OCI-LY1 (cell line): Measurements from ENCODE around the gene BMP8A.
"Not testable (repeated sequence)": the region's sequence is repeated elsewhere in the genome, so short reads cannot be mapped to it uniquely, and the experiment has no call there.

Source experiments
- H2AFZ ChIP-seq: fragments of 200-600 bp; sonication (generic), shearing (Covaris generic); 2 replicates; pipeline ENCODE4 v1.6.0; 2014; ENCODE audit warnings: antibody characterized with exemption, mild to moderate bottlenecking, low read length
- H3F3A ChIP-seq: fragments of 200-600 bp; sonication (generic), shearing (Covaris generic); 2 replicates; pipeline ENCODE4 v1.6.0; 2014; ENCODE audit warnings: mild to moderate bottlenecking, antibody characterized with exemption, low read length, moderate library complexity; ENCODE audit not compliant: insufficient read depth
- H3K27ac ChIP-seq: fragments of 200-600 bp; sonication (generic); 2 replicates; pipeline ENCODE4 v1.5.1; 2014; ENCODE audit warnings: low read length, mixed run types, mild to moderate bottlenecking, low read depth; ENCODE audit not compliant: poor library complexity, severe bottlenecking
- H3K27me3 ChIP-seq: fragments of 200-600 bp; sonication (generic); 2 replicates; pipeline ENCODE4 v1.6.0; 2014; ENCODE audit warnings: antibody characterized with exemption, mild to moderate bottlenecking, low read length, moderate library complexity; ENCODE audit not compliant: insufficient read depth
- H3K36me3 ChIP-seq: fragments of 200-600 bp; sonication (generic); 2 replicates; pipeline ENCODE4 v1.6.1; 2014; ENCODE audit warnings: mild to moderate bottlenecking, antibody characterized with exemption, low read length, moderate library complexity, mixed read lengths; ENCODE audit not compliant: insufficient read depth
- H3K4me1 ChIP-seq: fragments of 200-600 bp; sonication (generic); 2 replicates; pipeline ENCODE4 v1.5.1; 2014; ENCODE audit warnings: mild to moderate bottlenecking, low read length, moderate library complexity; ENCODE audit not compliant: insufficient read depth, severe bottlenecking
- H3K4me2 ChIP-seq: fragments of 200-600 bp; sonication (generic), shearing (Covaris generic); 2 replicates; pipeline ENCODE4 v1.6.1; 2014; ENCODE audit warnings: low read length
- H3K4me3 ChIP-seq: fragments of 200-600 bp; sonication (generic); 2 replicates; pipeline ENCODE4 v1.5.1; 2014; ENCODE audit warnings: low read length, low read depth, mild to moderate bottlenecking, mixed read lengths; ENCODE audit not compliant: poor library complexity, severe bottlenecking
- H3K79me2 ChIP-seq: fragments of 200-600 bp; shearing (Covaris generic); 2 replicates; pipeline ENCODE4 v1.6.1; 2016; ENCODE audit warnings: mixed run types, low read length, mixed read lengths; ENCODE audit not compliant: insufficient read depth
- H3K9ac ChIP-seq: fragments of 200-600 bp; sonication (generic), shearing (Covaris generic); 2 replicates; pipeline ENCODE4 v1.6.1; 2014; ENCODE audit warnings: mild to moderate bottlenecking, low read length, mixed read lengths
- H3K9me2 ChIP-seq: fragments of 200-600 bp; sonication (generic), shearing (Covaris generic); 2 replicates; pipeline ENCODE4 v1.6.1; 2014; ENCODE audit warnings: low read depth, mild to moderate bottlenecking, low read length, mixed read lengths
- H3K9me3 ChIP-seq: fragments of 200-600 bp; shearing (Covaris generic); 2 replicates; pipeline ENCODE4 v1.6.1; 2014; ENCODE audit warnings: low read length, mixed read lengths
- H4K20me1 ChIP-seq: fragments of 200-600 bp; sonication (generic), shearing (Covaris generic); 2 replicates; pipeline ENCODE4 v1.6.0; 2016; ENCODE audit warnings: mild to moderate bottlenecking, low read length; ENCODE audit not compliant: insufficient read depth
- EZH2 ChIP-seq: fragments of 200-600 bp; sonication (generic), shearing (Covaris generic); IDR thresholded peaks from 2 replicates; pipeline ENCODE4 v1.8.0; 2017; ENCODE audit warnings: borderline replicate concordance, mixed run types, mild to moderate bottlenecking, antibody characterized with exemption, low read length, moderate library complexity, mixed read lengths
- TF ChIP-seq, protein P1 (sequence below): fragments of 200-600 bp; sonication (generic), shearing (Covaris generic); IDR thresholded peaks from 2 replicates; pipeline ENCODE4 v1.5.1; 2017; ENCODE audit warnings: mild to moderate bottlenecking, antibody characterized with exemption, low read length, moderate library complexity, mixed read lengths

Gene BMP8A

DNA sequence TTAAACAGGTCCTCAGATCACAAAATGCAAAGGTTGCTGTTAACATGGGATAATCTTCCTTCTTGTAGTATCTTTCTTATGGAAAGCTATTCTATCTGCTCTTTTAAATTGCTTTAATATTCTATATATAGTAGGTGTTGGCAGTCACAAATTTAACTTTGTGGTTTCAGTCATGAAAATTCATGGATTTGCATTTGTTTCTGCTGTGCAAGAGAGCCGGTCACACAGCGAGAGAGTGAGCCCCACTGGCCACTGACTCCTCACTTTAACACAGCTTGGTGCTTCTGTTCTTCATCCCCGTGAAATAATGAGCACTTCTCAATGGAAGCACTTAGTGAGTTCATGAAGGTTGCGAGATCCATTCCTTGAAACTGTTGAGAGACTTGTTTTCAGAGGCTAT, 18.1 kb upstream of the BMP8A start:
- H2AFZ ChIP-seq = no peak overlapping the region
- no peaks in the 10 kb centered on the region for H3K4me1 ChIP-seq
- no peak overlapping the region for H3K27ac ChIP-seq
- no peaks in the 10 kb centered on the region for H3K9me3 ChIP-seq
- H4K20me1 ChIP-seq = no peaks in the 10 kb centered on the region
- no peaks in the 10 kb centered on the region for H3K9me2 ChIP-seq
- no peak overlapping the region for H3K4me2 ChIP-seq
- H3K4me3 ChIP-seq = no peak overlapping the region
- peaks cover 45% of the 10 kb centered on the region; the same call in 1 of the 2 replicates for H3K36me3 ChIP-seq
- no peak overlapping the region for H3K9ac ChIP-seq
- H3F3A ChIP-seq = no peaks in the 10 kb centered on the region
- TF ChIP-seq, protein P1, sequence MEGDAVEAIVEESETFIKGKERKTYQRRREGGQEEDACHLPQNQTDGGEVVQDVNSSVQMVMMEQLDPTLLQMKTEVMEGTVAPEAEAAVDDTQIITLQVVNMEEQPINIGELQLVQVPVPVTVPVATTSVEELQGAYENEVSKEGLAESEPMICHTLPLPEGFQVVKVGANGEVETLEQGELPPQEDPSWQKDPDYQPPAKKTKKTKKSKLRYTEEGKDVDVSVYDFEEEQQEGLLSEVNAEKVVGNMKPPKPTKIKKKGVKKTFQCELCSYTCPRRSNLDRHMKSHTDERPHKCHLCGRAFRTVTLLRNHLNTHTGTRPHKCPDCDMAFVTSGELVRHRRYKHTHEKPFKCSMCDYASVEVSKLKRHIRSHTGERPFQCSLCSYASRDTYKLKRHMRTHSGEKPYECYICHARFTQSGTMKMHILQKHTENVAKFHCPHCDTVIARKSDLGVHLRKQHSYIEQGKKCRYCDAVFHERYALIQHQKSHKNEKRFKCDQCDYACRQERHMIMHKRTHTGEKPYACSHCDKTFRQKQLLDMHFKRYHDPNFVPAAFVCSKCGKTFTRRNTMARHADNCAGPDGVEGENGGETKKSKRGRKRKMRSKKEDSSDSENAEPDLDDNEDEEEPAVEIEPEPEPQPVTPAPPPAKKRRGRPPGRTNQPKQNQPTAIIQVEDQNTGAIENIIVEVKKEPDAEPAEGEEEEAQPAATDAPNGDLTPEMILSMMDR = no peak
- TF ChIP-seq EZH2 = no peak
- H3K79me2 ChIP-seq = no peaks in the 10 kb centered on the region
- no peaks in the 10 kb centered on the region for H3K27me3 ChIP-seq

DNA sequence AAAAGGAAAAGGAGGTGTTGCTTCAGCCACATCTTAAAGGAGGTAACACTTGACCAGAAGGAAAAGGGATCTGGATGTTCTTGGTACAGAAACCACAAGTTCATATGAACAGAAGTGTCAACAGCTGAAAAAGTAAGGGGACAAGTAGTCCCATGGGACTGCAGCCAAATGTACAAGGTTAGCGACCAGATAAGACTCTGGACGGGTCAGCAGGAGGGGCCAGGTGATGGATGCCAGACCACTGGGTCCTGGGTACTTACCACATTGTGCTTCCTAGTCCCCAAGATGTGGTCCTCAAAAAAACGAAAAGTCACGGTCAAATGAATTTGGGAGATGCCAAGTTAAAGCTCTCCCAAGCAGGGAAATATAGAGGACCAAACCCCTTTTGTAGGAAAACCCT, 16.6 kb upstream of the BMP8A start:
- Histone ChIP-seq H3K9me2 (no peaks in the 10 kb centered on the region), H3K79me2 (no peaks in the 10 kb centered on the region), H3K9me3 (no peaks in the 10 kb centered on the region), H3F3A (no peaks in the 10 kb centered on the region), H3K27ac (no peak overlapping the region), H3K4me2 (no peak overlapping the region), H3K4me1 (no peaks in the 10 kb centered on the region), H3K9ac (no peak overlapping the region), H3K4me3 (no peak overlapping the region), H4K20me1 (no peaks in the 10 kb centered on the region), H3K27me3 (no peaks in the 10 kb centered on the region), H2AFZ (no peak overlapping the region), H3K36me3 (peaks cover 35% of the 10 kb centered on the region; the same call in 1 of the 2 replicates)
- no peak for TF ChIP-seq EZH2
- TF ChIP-seq, protein P1 = no peak

DNA sequence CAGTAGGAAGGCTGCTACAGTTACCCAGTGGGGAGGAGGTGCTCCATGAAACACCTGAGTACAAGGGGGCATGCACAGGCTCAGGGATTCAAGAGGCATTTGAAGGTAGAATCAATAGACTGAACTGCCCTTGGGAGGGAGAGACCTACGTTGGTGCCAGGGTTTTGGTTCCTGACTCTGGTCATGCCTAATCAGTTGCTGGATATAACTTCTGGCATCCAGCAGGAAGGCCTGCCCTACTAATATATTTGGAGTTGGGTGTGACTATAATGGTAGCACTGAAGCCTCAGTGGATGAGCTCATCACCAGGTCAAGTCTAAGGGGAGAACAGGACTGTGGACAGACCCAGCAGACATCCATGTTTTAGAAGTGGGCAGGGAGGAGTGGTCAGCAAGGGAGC, 15.9 kb upstream of the BMP8A start:
- not testable (repeated sequence) for H3K4me2 ChIP-seq, H3K4me3 ChIP-seq, H3K4me1 ChIP-seq, H4K20me1 ChIP-seq, H3K27me3 ChIP-seq, H3K9me3 ChIP-seq, H2AFZ ChIP-seq, H3K9me2 ChIP-seq, H3F3A ChIP-seq, H3K79me2 ChIP-seq, H3K27ac ChIP-seq, H3K9ac ChIP-seq
- H3K36me3 ChIP-seq = peaks cover 34% of the 10 kb centered on the region; the same call in 1 of the 2 replicates

DNA sequence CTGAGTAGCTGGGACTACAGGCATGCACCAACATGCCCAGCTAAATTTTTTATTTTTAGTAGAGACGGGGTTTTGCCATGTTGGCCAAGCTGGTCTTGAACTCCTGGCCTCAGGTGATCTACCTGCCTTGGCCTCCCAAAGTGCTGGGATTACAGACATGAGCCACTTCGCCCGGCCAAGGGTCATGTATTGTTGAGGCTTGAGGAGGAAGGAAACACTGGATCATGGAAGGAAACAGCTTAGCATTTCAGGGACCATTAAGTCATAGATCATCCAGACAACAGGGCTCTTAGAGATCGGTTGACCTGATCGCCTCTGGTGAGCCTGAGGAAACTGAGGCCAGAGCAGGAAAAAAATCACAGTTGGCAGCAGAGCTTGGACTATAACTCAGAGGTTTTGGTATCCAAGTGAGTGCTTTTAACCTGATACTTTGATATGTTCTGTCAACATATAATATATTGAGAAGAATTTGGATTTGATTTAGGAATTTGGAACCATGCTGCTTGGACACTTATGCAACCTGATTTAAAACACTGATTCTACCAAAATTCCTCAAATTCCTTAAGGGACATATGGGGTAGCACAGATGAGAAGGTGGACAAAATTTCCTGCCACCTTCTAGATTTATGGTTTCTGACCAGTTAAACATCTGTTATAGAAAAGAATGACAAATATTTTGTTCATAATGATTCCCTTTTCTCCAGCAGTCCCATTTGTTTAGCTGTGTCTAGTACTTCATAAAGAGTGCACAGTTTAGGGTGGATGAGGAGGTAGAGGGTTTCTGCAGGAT, 13.1 kb upstream of the BMP8A start:
- no peak overlapping the region for H2AFZ ChIP-seq
- H3K9ac ChIP-seq = no peak overlapping the region
- H3K36me3 ChIP-seq = peaks cover 25% of the 10 kb centered on the region; the same call in 1 of the 2 replicates
- no peaks in the 10 kb centered on the region for H3K79me2 ChIP-seq
- H3K9me2 ChIP-seq = no peaks in the 10 kb centered on the region
- no peak overlapping the region for H3K4me2 ChIP-seq
- no peaks in the 10 kb centered on the region for H3K27me3 ChIP-seq
- H3K27ac ChIP-seq = no peak overlapping the region
- H3K4me3 ChIP-seq = no peak overlapping the region
- TF ChIP-seq, protein P1 = no peak
- TF ChIP-seq EZH2 = no peak
- H3K9me3 ChIP-seq = no peaks in the 10 kb centered on the region
- no peaks in the 10 kb centered on the region for H3K4me1 ChIP-seq
- H4K20me1 ChIP-seq = no peaks in the 10 kb centered on the region
- no peaks in the 10 kb centered on the region for H3F3A ChIP-seq
